ENCODE measurements around the gene TMEM201. TPM values are rescaled to one million over a fixed set of nuclear protein-coding genes. Genes with fewer than 3 reads are reported as not detected.
"Not testable (repeated sequence)": the region's sequence is repeated elsewhere in the genome, so short reads cannot be mapped to it uniquely, and the experiment has no call there.

TMEM201 gene
- total RNA-seq, 1 donor from 2014 or later = 12.0 TPM

GRCh38 chr1:9557624-9558023 lies 31.1 kb upstream of the TMEM201 start:
- H3K4me1 ChIP-seq = peaks cover 24% of the 10 kb centered on the region
- no peak overlapping the region for H3K27ac ChIP-seq
- H3K27me3 ChIP-seq = no peaks in the 10 kb centered on the region
- DNase-seq (ENCODE audit: extremely low spot score in 2 of 2) = no peak
- H3K36me3 ChIP-seq = no peaks in the 10 kb centered on the region
- intact Hi-C loops (cut with DNase I) = no loop called here
- no peaks in the 10 kb centered on the region for H3K9me3 ChIP-seq
- H3K4me3 ChIP-seq = no peak overlapping the region
- TF ChIP-seq CTCF (IDR thresholded peaks at IDR 0.05) (no peak), POLR2AphosphoS5 (IDR thresholded peaks at IDR 0.05; ENCODE audit: insufficient read depth in 1 of 2, low read depth in 1 of 2) (no peak), POLR2A (IDR thresholded peaks at IDR 0.05) (no peak)

- TF ChIP-seq POLR2AphosphoS5 (IDR thresholded peaks at IDR 0.05; ENCODE audit: insufficient read depth in 1 of 2, low read depth in 1 of 2) (no peak), POLR2A (IDR thresholded peaks at IDR 0.05) (no peak), CTCF (IDR thresholded peaks at IDR 0.05) (no peak)
- Histone ChIP-seq H3K27me3 (no peaks in the 10 kb centered on the region), H3K9me3 (no peaks in the 10 kb centered on the region), H3K4me1 (peaks cover 24% of the 10 kb centered on the region), H3K4me3 (no peak overlapping the region), H3K36me3 (no peaks in the 10 kb centered on the region), H3K27ac (no peak overlapping the region)
- no peak for DNase-seq (ENCODE audit: extremely low spot score in 2 of 2)
- intact Hi-C loops (cut with DNase I) = no loop called here
These were observed 30.3 kb upstream of the TMEM201 start for GRCh38 chr1:9558271-9558945.

- intact Hi-C loops (cut with DNase I) = no loop called here
- H3K4me1 ChIP-seq = peaks cover 24% of the 10 kb centered on the region
These were observed 29.7 kb upstream of the TMEM201 start for GRCh38 chr1:9558946-9559545.

GRCh38 chr1:9559673-9560072 lies 29.0 kb upstream of the TMEM201 start:
- no peak for DNase-seq (ENCODE audit: extremely low spot score in 2 of 2)
- Histone ChIP-seq H3K4me1 (peaks cover 24% of the 10 kb centered on the region), H3K4me3 (no peak overlapping the region), H3K27ac (no peak overlapping the region), H3K9me3 (no peaks in the 10 kb centered on the region), H3K27me3 (no peaks in the 10 kb centered on the region), H3K36me3 (no peaks in the 10 kb centered on the region)
- intact Hi-C loops (cut with DNase I) = no loop called here
- TF ChIP-seq CTCF (IDR thresholded peaks at IDR 0.05) (no peak), POLR2AphosphoS5 (IDR thresholded peaks at IDR 0.05; ENCODE audit: insufficient read depth in 1 of 2, low read depth in 1 of 2) (no peak), POLR2A (IDR thresholded peaks at IDR 0.05) (no peak)

More at GRCh38 chr1:9558946-9559545, 29.7 kb upstream of the TMEM201 start:
- H3K36me3 ChIP-seq = no peaks in the 10 kb centered on the region
- H3K27me3 ChIP-seq = no peaks in the 10 kb centered on the region
- H3K9me3 ChIP-seq = no peaks in the 10 kb centered on the region
- no peak overlapping the region for H3K4me3 ChIP-seq
- TF ChIP-seq POLR2AphosphoS5 (IDR thresholded peaks at IDR 0.05; ENCODE audit: insufficient read depth in 1 of 2, low read depth in 1 of 2) (no peak), POLR2A (IDR thresholded peaks at IDR 0.05) (no peak), CTCF (IDR thresholded peaks at IDR 0.05) (no peak)
- no peak for DNase-seq (ENCODE audit: extremely low spot score in 2 of 2)
- H3K27ac ChIP-seq = no peak overlapping the region

- H3K36me3 ChIP-seq; H3K4me3 ChIP-seq; H3K9me3 ChIP-seq; H3K27me3 ChIP-seq; intact Hi-C loops (cut with DNase I); DNase-seq (ENCODE audit: extremely low spot score in 2 of 2); H3K27ac ChIP-seq: not testable (repeated sequence)
- peaks cover 23% of the 10 kb centered on the region for H3K4me1 ChIP-seq
These were observed 28.6 kb upstream of the TMEM201 start for GRCh38 chr1:9560090-9560489.
